ENCODE data around the gene MYOM1.

GRCh38 chr18:3179430-3180089, 40.2 kb downstream of the MYOM1 start:
- TF ChIP-seq CTCF (IDR thresholded peaks at IDR 0.05) (no peak), POLR2A (IDR thresholded peaks at IDR 0.05) (no peak)
